ENCODE results near the gene AHI1.

The AHI1 gene

GRCh38 chr6:135289816-135290215 lies 207.7 kb downstream of the AHI1 start:
- DNase-seq (ENCODE audit: insufficient read length, low spot score), result no peak
- TF ChIP-seq CTCF (IDR thresholded peaks at IDR 0.05; ENCODE audit: insufficient read depth, missing control alignments), result no peak
- no peak for FAIRE-seq

- no peak for FAIRE-seq
- TF ChIP-seq CTCF (IDR thresholded peaks at IDR 0.05; ENCODE audit: insufficient read depth, missing control alignments), result no peak
Observed at GRCh38 chr6:135286962-135287538, 210.5 kb downstream of the AHI1 start.

GRCh38 chr6:135285165-135285564 lies 212.4 kb downstream of the AHI1 start:
- DNase-seq (ENCODE audit: insufficient read length, low spot score), result no peak
- no peak for TF ChIP-seq CTCF (IDR thresholded peaks at IDR 0.05; ENCODE audit: insufficient read depth, missing control alignments)
- no peak for FAIRE-seq

More at GRCh38 chr6:135286962-135287538, 210.5 kb downstream of the AHI1 start:
- no peak for DNase-seq (ENCODE audit: insufficient read length, low spot score)

GRCh38 chr6:135283926-135284325 lies 213.6 kb downstream of the AHI1 start:
- DNase-seq (ENCODE audit: insufficient read length, low spot score), result no peak
- FAIRE-seq, result no peak
- TF ChIP-seq CTCF (IDR thresholded peaks at IDR 0.05; ENCODE audit: insufficient read depth, missing control alignments), result no peak

- FAIRE-seq (no peak), DNase-seq (ENCODE audit: insufficient read length, low spot score) (no peak)
- TF ChIP-seq CTCF (IDR thresholded peaks at IDR 0.05; ENCODE audit: insufficient read depth, missing control alignments), result no peak
Observed at GRCh38 chr6:135282395-135282794, 215.1 kb downstream of the AHI1 start.

- no peak for TF ChIP-seq CTCF (IDR thresholded peaks at IDR 0.05; ENCODE audit: insufficient read depth, missing control alignments)
- no peak for DNase-seq (ENCODE audit: insufficient read length, low spot score)
- no peak for FAIRE-seq
Observed at GRCh38 chr6:135281964-135282363, 215.6 kb downstream of the AHI1 start.

- FAIRE-seq, result no peak
- no peak for DNase-seq (ENCODE audit: insufficient read length, low spot score)
- no peak for TF ChIP-seq CTCF (IDR thresholded peaks at IDR 0.05; ENCODE audit: insufficient read depth, missing control alignments)
Observed at GRCh38 chr6:135281227-135281626, 216.3 kb downstream of the AHI1 start.

Data from D721Med (cell line).